HT1080 (cell line): ENCODE data around the gene NAV1. TPM values are rescaled to one million over a fixed set of nuclear protein-coding genes. Genes with fewer than 3 reads are reported as not detected.

Experiments used
- DNase-seq: peaks from one replicate; pipeline ENCODE4 v3.0.0-alpha.2; 2015; ENCODE audit warnings: low read depth
- total RNA-seq: library from RNA; depleted of rRNA; stranded (reverse); fragments of >200 nt; shearing (Covaris generic); gene quantifications from 2 replicates; pipeline ENCODE4 v1.2.3, GENCODE V29; 2014; rRNA removed

NAV1 gene
- total RNA-seq, 1 experiment from 2014 or later: 40.6 TPM

DNA sequence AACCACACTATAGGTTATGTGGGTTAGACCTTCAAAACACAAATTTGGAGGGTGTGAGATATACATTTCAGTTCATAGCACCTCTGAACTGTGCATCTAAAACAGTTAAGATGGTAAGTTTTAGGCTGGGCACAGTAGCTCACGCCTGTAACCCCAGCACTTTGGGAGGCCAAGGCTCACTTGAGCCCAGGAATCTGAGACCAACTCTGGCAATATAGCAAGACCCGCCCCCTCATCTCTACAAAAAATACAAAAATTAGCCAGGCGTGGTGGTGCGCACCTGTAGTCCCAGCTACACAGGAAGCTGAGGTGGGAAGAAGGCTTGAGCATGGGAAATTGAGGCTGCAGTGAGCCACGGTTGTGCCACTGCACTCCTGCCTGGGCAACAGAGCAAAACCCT is 47.9 kb downstream of the NAV1 start:
- no peak for DNase-seq

DNA sequence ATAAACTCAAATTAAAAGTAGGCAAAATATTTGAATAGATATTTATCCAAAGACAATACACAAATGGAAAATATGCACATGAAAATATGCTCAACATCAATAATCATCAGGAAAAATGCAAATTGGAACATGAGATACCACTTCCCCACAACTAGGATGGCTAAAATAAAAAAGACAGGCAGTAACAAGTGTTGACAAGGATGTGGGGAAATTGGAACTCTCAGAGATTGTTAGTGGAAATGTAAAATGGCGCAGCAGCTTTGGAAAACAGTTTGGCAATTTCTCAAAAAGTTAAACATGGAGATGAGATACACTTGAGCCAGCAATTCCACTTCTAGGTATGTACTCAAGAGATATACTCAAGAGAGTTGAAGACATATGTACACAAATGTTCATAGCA is 48.8 kb downstream of the NAV1 start:
- DNase-seq: no peak

Other genes with a start within 250 kb of the NAV1 start
- gene TNNT2, start 161.4 kb upstream of the NAV1 start, total RNA-seq: not detected in 2 replicates
- gene LAD1, start 139.8 kb upstream of the NAV1 start, total RNA-seq: not detected in 2 replicates
- not detected in 2 replicates for gene TNNI1, start 117.4 kb upstream of the NAV1 start, total RNA-seq
- gene PHLDA3, start 69.9 kb upstream of the NAV1 start, total RNA-seq: 91.8 and 111 TPM in 2 replicates
- gene CSRP1, start 32.0 kb upstream of the NAV1 start, total RNA-seq: 516 and 694 TPM in 2 replicates